Stimulated activated CD8-positive, alpha-beta memory T cell treated with anti-CD3 and anti-CD28 coated beads, Interleukin-7, amount 100 ng/mL, for 1 hour (primary cell): Measurements from ENCODE around the gene CD300LB.
"Not testable (repeated sequence)": the region's sequence is repeated elsewhere in the genome, so short reads cannot be mapped to it uniquely, and the experiment has no call there.

Experiments used
- DNase-seq, 2 donors: peaks; one replicate each; pipeline ENCODE4 v3.0.0-alpha.2; 2020; ENCODE audit warnings: low read depth in 2 of 2

CD300LB gene

GRCh38 chr17:74493331-74493833 is 37.9 kb downstream of the CD300LB start:
- peak in 1 of 2 donors; percentile 55 for DNase-seq

- DNase-seq = no peak
These were observed 39.6 kb downstream of the CD300LB start for GRCh38 chr17:74491626-74492025.

GRCh38 chr17:74490716-74491115 is 40.6 kb downstream of the CD300LB start:
- DNase-seq = no peak

GRCh38 chr17:74488276-74488675 is 43.0 kb downstream of the CD300LB start:
- DNase-seq = not testable (repeated sequence)

GRCh38 chr17:74485841-74486240 is 45.4 kb downstream of the CD300LB start:
- DNase-seq = no peak

GRCh38 chr17:74485022-74485743 is 46.1 kb downstream of the CD300LB start:
- DNase-seq = no peak

GRCh38 chr17:74484066-74484465 is 47.2 kb downstream of the CD300LB start:
- no peak for DNase-seq

- DNase-seq = no peak
These were observed 49.7 kb downstream of the CD300LB start for GRCh38 chr17:74481621-74482020.

- no peak for DNase-seq
These were observed 51.0 kb downstream of the CD300LB start for GRCh38 chr17:74480290-74480689.

- DNase-seq = no peak
These were observed 52.7 kb downstream of the CD300LB start for GRCh38 chr17:74478420-74479100.

- DNase-seq = no peak
These were observed 53.9 kb downstream of the CD300LB start for GRCh38 chr17:74477411-74477810.

GRCh38 chr17:74475189-74475588 is 56.1 kb downstream of the CD300LB start:
- no peak for DNase-seq

- no peak for DNase-seq
These were observed 57.1 kb downstream of the CD300LB start for GRCh38 chr17:74474043-74474792.

- DNase-seq = no peak
These were observed 58.0 kb downstream of the CD300LB start for GRCh38 chr17:74473294-74473693.

- DNase-seq = no peak
These were observed 58.4 kb downstream of the CD300LB start for GRCh38 chr17:74472890-74473289.

- DNase-seq = no peak
These were observed 59.9 kb downstream of the CD300LB start for GRCh38 chr17:74471341-74471740.
